HepG2 (cell line): ENCODE data around the gene PPM1H. TPM values are rescaled to one million over a fixed set of nuclear protein-coding genes. Genes with fewer than 3 reads are reported as not detected.

Source experiments
- ATAC-seq: fragments of 200-7000 bp; cut with Tn5 transposase; 3 replicates; pipeline ENCODE4 v1.9.1; 2020; ENCODE audit warnings: mild to moderate bottlenecking, moderate library complexity
- BruUV-seq: library from RNA; stranded (reverse); fragments of 400-500 nt; replicated peaks from 2 replicates; lab custom pipeline; 2021; lab: Mats Ljungman, UMichigan
- CTCF ChIA-PET: fragments of 300-600 bp; formaldehyde crosslinking; extraction: SDS; loops from one replicate; lab custom pipeline; 2021; ENCODE audit warnings: low total read pairs, inconsistent platforms, low intra/inter-chr PET ratio; lab: Yijun Ruan, JAX
- POLR2A ChIA-PET: fragments of 350-600 bp; sonication (Branson Sonifier 250); formaldehyde crosslinking; loops from one replicate; lab custom pipeline; 2020; ENCODE audit warnings: antibody characterized with exemption, inconsistent platforms; lab: Yijun Ruan, JAX
- DNase-seq: peaks from one replicate; pipeline ENCODE4 v3.0.0-alpha.2; 2015; ENCODE audit warnings: low spot score
- FAIRE-seq: peaks from 3 replicates; lab custom pipeline; 2011; peaks lifted over from hg19 to GRCh38; lab: Jason Lieb, UNC
- H2AFZ ChIP-seq: one replicate; pipeline ENCODE4 v1.6.1; 2011; ENCODE audit warnings: low read length, inconsistent platforms
- H3K27ac ChIP-seq: fragments of 300-600 bp; 3 replicates; pipeline ENCODE4 v1.8.0; 2011; ENCODE audit warnings: mixed run types, mild to moderate bottlenecking, mixed read lengths, low read length, inconsistent platforms; ENCODE audit not compliant: insufficient read depth; ENCODE audit errors: extremely low read length
- H3K27me3 ChIP-seq, 2 experiments: fragments of 200-600 bp in 1 of 2; 2 replicates in 1 of 2; 3 replicates in 1 of 2; pipeline versions ENCODE4 v1.6.0 to v1.8.0; 2011; ENCODE audit warnings: low read length in 2 of 2, mild to moderate bottlenecking in 2 of 2, moderate library complexity in 2 of 2, inconsistent platforms in 1 of 2; ENCODE audit not compliant: insufficient read depth in 2 of 2, control insufficient read depth in 1 of 2
- H3K36me3 ChIP-seq, 2 experiments: fragments of 200-600 bp in 1 of 2; replicated peaks in 1 of 2; 2 replicates in 1 of 2; 3 replicates in 1 of 2; pipeline versions ENCODE4 v1.5.1 to v1.8.0; 2011; ENCODE audit warnings: low read length in 2 of 2, inconsistent platforms in 1 of 2; ENCODE audit not compliant: insufficient read depth in 2 of 2, control insufficient read depth in 1 of 2
- H3K4me1 ChIP-seq: 2 replicates; pipeline ENCODE4 v1.5.1; 2012; ENCODE audit warnings: low read length, inconsistent platforms; ENCODE audit not compliant: insufficient read depth
- H3K4me2 ChIP-seq: 2 replicates; pipeline ENCODE4 v1.6.0; 2011; ENCODE audit warnings: low read depth, low read length, inconsistent platforms
- H3K4me3 ChIP-seq, 3 experiments: fragments of 200-600 bp in 1 of 3; sonication (generic), shearing (Covaris generic) in 1 of 3; replicated peaks in 1 of 3; 2 replicates each; pipeline ENCODE4 v1.5.1; 2011 to 2016; ENCODE audit warnings: low read length in 3 of 3, inconsistent platforms in 2 of 3, low read depth in 2 of 3, mild to moderate bottlenecking in 2 of 3, control low read depth in 1 of 3, mixed read lengths in 1 of 3; ENCODE audit not compliant: insufficient read depth in 1 of 3
- H3K79me2 ChIP-seq: one replicate; pipeline ENCODE4 v1.6.1; 2011; ENCODE audit warnings: low read length, inconsistent platforms; ENCODE audit not compliant: insufficient read depth
- H3K9ac ChIP-seq: 2 replicates; pipeline ENCODE4 v1.6.0; 2011; ENCODE audit warnings: mild to moderate bottlenecking, low read depth, low read length, inconsistent platforms; ENCODE audit not compliant: insufficient read depth
- H3K9me3 ChIP-seq: 2 replicates; pipeline ENCODE4 v1.5.1; 2012; ENCODE audit warnings: mild to moderate bottlenecking, low read length
- H4K20me1 ChIP-seq: 2 replicates; pipeline ENCODE4 v1.6.0; 2011; ENCODE audit warnings: inconsistent platforms, mild to moderate bottlenecking, low read length, moderate library complexity; ENCODE audit not compliant: insufficient read depth
- CHD2 ChIP-seq: IDR thresholded peaks from 2 replicates; pipeline ENCODE4 v1.6.1; 2011; ENCODE audit warnings: low read depth, low read length, improper control_type of control experiment
- GLI4 ChIP-seq: sonication (generic); formaldehyde crosslinking; IDR thresholded peaks from 2 replicates; pipeline ENCODE4 v1.5.1; 2020; ENCODE audit warnings: missing genetic modification reagents, mild to moderate bottlenecking, moderate library complexity, borderline replicate concordance
- JUN ChIP-seq: sonication (generic); formaldehyde crosslinking; IDR thresholded peaks from 2 replicates; pipeline ENCODE4 v1.4.0; 2020; ENCODE audit warnings: mild to moderate bottlenecking, missing genetic modification reagents
- SPEN ChIP-seq: sonication (generic); formaldehyde crosslinking; IDR thresholded peaks from 2 replicates; pipeline ENCODE4 v1.5.1; 2020; ENCODE audit warnings: low read depth, mild to moderate bottlenecking, missing genetic modification reagents
- ZFAT ChIP-seq: sonication (generic); formaldehyde crosslinking; conservative IDR thresholded peaks from 2 replicates; pipeline ENCODE4 v1.8.1; 2023; ENCODE audit warnings: missing genetic modification reagents, inconsistent platforms
- ZMYM4 ChIP-seq: sonication (generic); formaldehyde crosslinking; IDR thresholded peaks from 2 replicates; pipeline ENCODE4 v1.8.1; 2023; ENCODE audit warnings: mild to moderate bottlenecking, missing genetic modification reagents
- ZNF136 ChIP-seq: sonication (generic); formaldehyde crosslinking; IDR thresholded peaks from 2 replicates; pipeline ENCODE4 v1.8.1; 2022; ENCODE audit warnings: low read depth, mild to moderate bottlenecking, moderate library complexity, missing genetic modification reagents
- ZNF317 ChIP-seq: sonication (generic); formaldehyde crosslinking; IDR thresholded peaks from 2 replicates; pipeline ENCODE4 v1.5.0; 2020; ENCODE audit warnings: mild to moderate bottlenecking, missing genetic modification reagents
- ZNF850 ChIP-seq: sonication (generic); formaldehyde crosslinking; conservative IDR thresholded peaks from 2 replicates; pipeline ENCODE4 v1.9.0; 2021; ENCODE audit warnings: mild to moderate bottlenecking, missing genetic modification reagents
- WGBS: methylation state at CpG from one replicate; pipeline ENCODE4 v1.1.6; 2017; ENCODE audit warnings: low lambda C conversion rate; 5-methylcytosine and 5-hydroxymethylcytosine counted together
- in situ Hi-C: cut with HindIII; loops from 2 replicates; pipeline ENCODE4 v1.10.0; 2017; ENCODE audit warnings: low pct_unique_long_range_greater_than_20kb; ENCODE audit not compliant: extremely low pct_ligation_motif_present
- intact Hi-C: fragments of 100-400 bp; cut with micrococcal nuclease; formaldehyde crosslinking; loops from one replicate; pipeline ENCODE4 v1.10.0; 2022; ENCODE audit not compliant: unreplicated experiment
- polyA plus RNA-seq, 8 experiments: library from polyadenylated mRNA; depleted of rRNA in 3 of 8; stranded (reverse) in 7 of 8; unstranded in 1 of 8; fragments of >200 nt; fragmentation: Illumina TruSeq in 4 of 8; extraction: Trizol in 4 of 8; gene quantifications; 2 replicates each; pipeline versions ENCODE4 v1.2.1 to v1.2.3, GENCODE V29; 2011 to 2016; ENCODE audit warnings: low read depth in 4 of 8, missing spikeins in 1 of 8, mixed read lengths in 1 of 8; ENCODE audit not compliant: insufficient read depth in 1 of 8
- total RNA-seq, 5 experiments: library from RNA; depleted of rRNA; stranded (reverse); fragments of >200 nt; fragmentation: Illumina TruSeq; extraction: Trizol; gene quantifications; 2 replicates each; pipeline ENCODE4 v1.2.3, GENCODE V29; 2016; ENCODE audit warnings: low read depth in 1 of 5
- TF ChIP-seq, protein P1 (sequence below): sonication (generic); formaldehyde crosslinking; IDR thresholded peaks from 2 replicates; pipeline ENCODE4 v1.5.0; 2020; ENCODE audit warnings: missing genetic modification reagents
- TF ChIP-seq, protein P2 (sequence below): sonication (generic); formaldehyde crosslinking; IDR thresholded peaks from 2 replicates; pipeline ENCODE4 v1.8.1; 2023; ENCODE audit warnings: mild to moderate bottlenecking, inconsistent platforms, moderate library complexity, missing genetic modification reagents, borderline replicate concordance

The PPM1H gene
- total and polyA plus RNA-seq, 2 of the 13 experiments (the other 11 are each of a cell fraction or from before 2014, with no cell fraction given): 29.1 to 38.1 TPM

DNA sequence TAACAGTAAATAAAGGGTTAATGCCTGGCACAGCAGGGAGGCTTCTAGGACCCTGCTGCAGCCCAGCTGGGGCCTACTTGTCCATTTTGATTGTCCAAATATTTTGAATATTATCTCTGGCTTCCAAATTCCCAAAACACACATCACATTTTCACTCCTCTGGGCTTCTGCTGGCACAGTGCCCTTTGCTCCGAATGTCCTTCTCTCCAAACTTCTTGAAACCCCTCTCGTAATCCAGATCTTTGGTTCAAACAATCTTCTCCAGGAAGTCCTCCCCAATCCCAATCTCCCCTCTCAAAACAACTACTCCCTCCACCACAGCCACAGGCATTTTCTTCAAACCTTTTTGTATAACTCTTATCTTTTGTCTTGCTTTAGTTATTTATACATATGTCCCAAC, 225.6 kb downstream of the PPM1H start:
- intact Hi-C loops (no loop called here), in situ Hi-C loops (no loop called here)
- Histone ChIP-seq H3K27me3 (no peaks in the 10 kb centered on the region), H3K27ac (no peak overlapping the region), H3K9ac (no peak overlapping the region), H3K4me3 (no peak overlapping the region), H3K79me2 (no peaks in the 10 kb centered on the region), H3K9me3 (no peaks in the 10 kb centered on the region), H3K4me2 (no peak overlapping the region), H4K20me1 (no peaks in the 10 kb centered on the region), H3K4me1 (no peaks in the 10 kb centered on the region), H2AFZ (no peak overlapping the region), H3K36me3 (peaks cover 24 to 72% of the 10 kb centered on the region in 2 experiments)
- DNase-seq (no peak), ATAC-seq (no peak), FAIRE-seq (no peak)
- ChIA-PET CTCF (no interaction called here), POLR2A (no interaction called here)
- no peak for TF ChIP-seq ZFAT (CRISPR knock-in tag)
- TF ChIP-seq ZNF317 (CRISPR knock-in tag): no peak
- TF ChIP-seq GLI4 (CRISPR knock-in tag): no peak
- TF ChIP-seq, protein P1, sequence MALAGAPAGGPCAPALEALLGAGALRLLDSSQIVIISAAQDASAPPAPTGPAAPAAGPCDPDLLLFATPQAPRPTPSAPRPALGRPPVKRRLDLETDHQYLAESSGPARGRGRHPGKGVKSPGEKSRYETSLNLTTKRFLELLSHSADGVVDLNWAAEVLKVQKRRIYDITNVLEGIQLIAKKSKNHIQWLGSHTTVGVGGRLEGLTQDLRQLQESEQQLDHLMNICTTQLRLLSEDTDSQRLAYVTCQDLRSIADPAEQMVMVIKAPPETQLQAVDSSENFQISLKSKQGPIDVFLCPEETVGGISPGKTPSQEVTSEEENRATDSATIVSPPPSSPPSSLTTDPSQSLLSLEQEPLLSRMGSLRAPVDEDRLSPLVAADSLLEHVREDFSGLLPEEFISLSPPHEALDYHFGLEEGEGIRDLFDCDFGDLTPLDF (CRISPR knock-in tag): no peak
- no peak for TF ChIP-seq SPEN (CRISPR knock-in tag)
- TF ChIP-seq ZNF850 (CRISPR knock-in tag): no peak
- no peak for TF ChIP-seq ZNF136
- no peak for TF ChIP-seq JUN (CRISPR knock-in tag)
- TF ChIP-seq, protein P2, sequence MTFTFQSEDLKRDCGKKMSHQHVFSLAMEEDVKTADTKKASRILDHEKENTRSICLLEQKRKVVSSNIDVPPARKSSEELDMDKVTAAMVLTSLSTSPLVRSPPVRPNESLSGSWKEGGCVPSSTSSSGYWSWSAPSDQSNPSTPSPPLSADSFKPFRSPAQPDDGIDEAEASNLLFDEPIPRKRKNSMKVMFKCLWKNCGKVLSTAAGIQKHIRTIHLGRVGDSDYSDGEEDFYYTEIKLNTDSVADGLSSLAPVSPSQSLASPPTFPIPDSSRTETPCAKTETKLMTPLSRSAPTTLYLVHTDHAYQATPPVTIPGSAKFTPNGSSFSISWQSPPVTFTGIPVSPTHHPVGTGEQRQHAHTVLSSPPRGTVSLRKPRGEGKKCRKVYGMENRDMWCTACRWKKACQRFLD: no peak
- no peak for TF ChIP-seq CHD2
- TF ChIP-seq ZMYM4 (CRISPR knock-in tag): no peak
- BruUV-seq: no TSS peak
- WGBS: 76% methylated on average over 2 of the region's 2 CpGs
